PC-9 (cell line): ENCODE measurements around the gene RAE1. TPM values are rescaled to one million over a fixed set of nuclear protein-coding genes. Genes with fewer than 3 reads are reported as not detected.

Experiments
- BruUV-seq: library from RNA; stranded (reverse); fragments of 400-500 nt; replicated peaks from 2 replicates; lab custom pipeline; 2021; lab: Mats Ljungman, UMichigan
- CTCF ChIA-PET: fragments of 300-600 bp; sonication (Branson Sonifier 250); formaldehyde crosslinking; loops from one replicate; lab custom pipeline; 2022; ENCODE audit warnings: antibody characterized with exemption; lab: Charles Lee
- POLR2A ChIA-PET: fragments of 300-600 bp; sonication (Branson Sonifier 250); formaldehyde crosslinking; loops from one replicate; lab custom pipeline; 2022; ENCODE audit warnings: antibody characterized with exemption; ENCODE audit not compliant: unreplicated experiment; lab: Charles Lee
- DNase-seq, 2 experiments: peaks; one replicate each; pipeline versions ENCODE4 v3.0.0 to v3.0.0-alpha.2; 2015 to 2022; ENCODE audit warnings: mixed read lengths in 1 of 2
- H2AFZ ChIP-seq: fragments of 200-600 bp; sonication (generic); 2 replicates; pipeline ENCODE4 v1.8.1; 2017; ENCODE audit warnings: antibody characterized with exemption
- H3F3A ChIP-seq: fragments of 200-600 bp; sonication (generic); 2 replicates; pipeline ENCODE4 v1.8.1; 2017; ENCODE audit warnings: antibody characterized with exemption, mild to moderate bottlenecking, low read depth; ENCODE audit not compliant: insufficient read depth
- H3K27ac ChIP-seq: fragments of 200-600 bp; sonication (generic); 2 replicates; pipeline ENCODE4 v1.6.1; 2016; ENCODE audit warnings: mixed run types
- H3K27me3 ChIP-seq: fragments of 200-600 bp; sonication (generic); 2 replicates; pipeline ENCODE4 v1.6.1; 2016; ENCODE audit warnings: low read depth, mixed run types; ENCODE audit not compliant: insufficient read depth
- H3K36me3 ChIP-seq: fragments of 200-600 bp; sonication (generic); 2 replicates; pipeline ENCODE4 v1.6.1; 2016; ENCODE audit warnings: low read depth, mixed run types
- H3K4me1 ChIP-seq: fragments of 200-600 bp; sonication (generic); replicated peaks from 2 replicates; pipeline ENCODE4 v1.6.1; 2016; ENCODE audit warnings: mixed run types; ENCODE audit not compliant: insufficient read depth
- H3K4me2 ChIP-seq: fragments of 200-600 bp; sonication (generic); 2 replicates; pipeline ENCODE4 v1.6.1; 2017; ENCODE audit warnings: mixed run types
- H3K4me3 ChIP-seq: fragments of 200-600 bp; sonication (generic); 2 replicates; pipeline ENCODE4 v1.6.1; 2016; ENCODE audit warnings: mixed run types
- H3K79me2 ChIP-seq: fragments of 200-600 bp; sonication (generic); 2 replicates; pipeline ENCODE4 v1.6.1; 2017; ENCODE audit warnings: low read depth, mixed run types
- H3K9me2 ChIP-seq: fragments of 200-600 bp; sonication (generic); 2 replicates; pipeline ENCODE4 v1.8.1; 2017; ENCODE audit warnings: mild to moderate bottlenecking; ENCODE audit not compliant: insufficient read depth
- H3K9me3 ChIP-seq: fragments of 200-600 bp; sonication (generic); 2 replicates; pipeline ENCODE4 v1.8.1; 2016; ENCODE audit warnings: low read depth; ENCODE audit not compliant: insufficient read depth
- H4K20me1 ChIP-seq: fragments of 200-600 bp; sonication (generic); 2 replicates; pipeline ENCODE4 v1.8.1; 2017; ENCODE audit not compliant: insufficient read depth
- CTCF ChIP-seq: fragments of 200-600 bp; sonication (generic); conservative IDR thresholded peaks from 2 replicates; pipeline ENCODE4 v1.6.1; 2017; ENCODE audit warnings: mixed run types, antibody characterized with exemption, mild to moderate bottlenecking, moderate library complexity
- EZH2 ChIP-seq: fragments of 200-600 bp; sonication (generic); IDR thresholded peaks from 2 replicates; pipeline ENCODE4 v1.8.0; 2017; ENCODE audit warnings: antibody characterized with exemption, low read depth
- intact Hi-C: fragments of 100-400 bp; cut with micrococcal nuclease; formaldehyde crosslinking; loops from one replicate; pipeline ENCODE4 v1.10.0; 2022; ENCODE audit not compliant: unreplicated experiment
- total RNA-seq: library from RNA; stranded (reverse); gene quantifications from 2 replicates; pipeline ENCODE4 v1.2.3, GENCODE V29; 2021

The RAE1 gene
- total RNA-seq, 1 experiment from 2014 or later: 38.4 TPM

GRCh38 chr20:57380081-57380750, 29.2 kb downstream of the RAE1 start:
- POLR2A ChIA-PET: no interaction called here
- no TSS peak for BruUV-seq
- Histone ChIP-seq H3K27me3 (no peaks in the 10 kb centered on the region), H3K9me2 (no peaks in the 10 kb centered on the region), H3K4me3 (no peak overlapping the region), H3K4me1 (no peaks in the 10 kb centered on the region), H4K20me1 (peaks cover 15% of the 10 kb centered on the region; the same call in 1 of the 2 replicates), H3K79me2 (no peaks in the 10 kb centered on the region), H3F3A (peaks cover 25% of the 10 kb centered on the region), H3K27ac (no peak overlapping the region), H3K9me3 (no peaks in the 10 kb centered on the region), H3K4me2 (no peak overlapping the region), H3K36me3 (peaks cover 15% of the 10 kb centered on the region; the same call in 1 of the 2 replicates), H2AFZ (no peak overlapping the region)
- intact Hi-C loops: loop anchor here (5.0 kb wide), 2 partner anchors 212 to 827 kb away; no protein-coding TSS in a partner anchor
- CTCF ChIA-PET: interaction anchor here (0.7 kb wide), 1 partner anchor 97 kb away, joined by 3 read pairs; no protein-coding TSS in a partner anchor
- no peak for TF ChIP-seq CTCF
- TF ChIP-seq EZH2: no peak
- no peak for DNase-seq

GRCh38 chr20:57381596-57382503, 30.8 kb downstream of the RAE1 start:
- CTCF ChIA-PET: no interaction called here
- Histone ChIP-seq H3K9me3 (no peaks in the 10 kb centered on the region), H3K4me2 (no peak overlapping the region), H3K4me3 (no peak overlapping the region), H3K27ac (no peak overlapping the region), H4K20me1 (peaks cover 15% of the 10 kb centered on the region; the same call in 1 of the 2 replicates), H3K79me2 (no peaks in the 10 kb centered on the region), H3K36me3 (peaks cover 10% of the 10 kb centered on the region; the same call in 1 of the 2 replicates), H3F3A (peaks cover 25% of the 10 kb centered on the region), H3K4me1 (no peaks in the 10 kb centered on the region), H3K27me3 (no peaks in the 10 kb centered on the region), H3K9me2 (no peaks in the 10 kb centered on the region), H2AFZ (no peak overlapping the region)
- peak; percentile 68 to 82 for DNase-seq
- intact Hi-C loops: loop anchor here (1.0 to 5.0 kb wide), 3 partner anchors 113 to 825 kb away; no protein-coding TSS in a partner anchor
- BruUV-seq: no TSS peak
- POLR2A ChIA-PET: interaction anchor here (0.7 kb wide), 1 partner anchor 763 kb away, joined by 3 read pairs; no protein-coding TSS in a partner anchor
- TF ChIP-seq CTCF (peak; percentile 95), EZH2 (no peak)

GRCh38 chr20:57382516-57382915, 31.5 kb downstream of the RAE1 start:
- H4K20me1 ChIP-seq: peaks cover 9% of the 10 kb centered on the region; the same call in 1 of the 2 replicates
- no peaks in the 10 kb centered on the region for H3K9me2 ChIP-seq
- no peak for DNase-seq
- TF ChIP-seq EZH2 (no peak), CTCF (no peak)
- H3K4me1 ChIP-seq: no peaks in the 10 kb centered on the region
- H3K79me2 ChIP-seq: no peaks in the 10 kb centered on the region
- H3K27me3 ChIP-seq: no peaks in the 10 kb centered on the region
- intact Hi-C loops: loop anchor here (5.0 kb wide), 2 partner anchors 210 to 825 kb away; no protein-coding TSS in a partner anchor
- H3K4me3 ChIP-seq: no peak overlapping the region
- peaks cover 8% of the 10 kb centered on the region; the same call in 1 of the 2 replicates for H3K36me3 ChIP-seq
- H3K4me2 ChIP-seq: no peak overlapping the region
- H2AFZ ChIP-seq: no peak overlapping the region
- no peaks in the 10 kb centered on the region for H3K9me3 ChIP-seq
- no peak overlapping the region for H3K27ac ChIP-seq
- ChIA-PET POLR2A (no interaction called here), CTCF (no interaction called here)
- no TSS peak for BruUV-seq
- peaks cover 25% of the 10 kb centered on the region for H3F3A ChIP-seq
